NT2/D1 (cell line): ENCODE measurements around the gene CYP27C1.

Experiments used
- SUZ12 ChIP-seq: IDR thresholded peaks from 2 replicates; pipeline ENCODE4 v1.6.1; 2011; ENCODE audit not compliant: insufficient read length, insufficient read depth; ENCODE audit errors: extremely low read depth
- YY1 ChIP-seq: IDR thresholded peaks from 2 replicates; pipeline ENCODE4 v1.6.1; 2011; ENCODE audit not compliant: insufficient read length, insufficient read depth
- ZNF274 ChIP-seq: IDR thresholded peaks from 2 replicates; pipeline ENCODE4 v1.6.1; 2011; ENCODE audit warnings: mild to moderate bottlenecking, low read depth, low read length

DNA sequence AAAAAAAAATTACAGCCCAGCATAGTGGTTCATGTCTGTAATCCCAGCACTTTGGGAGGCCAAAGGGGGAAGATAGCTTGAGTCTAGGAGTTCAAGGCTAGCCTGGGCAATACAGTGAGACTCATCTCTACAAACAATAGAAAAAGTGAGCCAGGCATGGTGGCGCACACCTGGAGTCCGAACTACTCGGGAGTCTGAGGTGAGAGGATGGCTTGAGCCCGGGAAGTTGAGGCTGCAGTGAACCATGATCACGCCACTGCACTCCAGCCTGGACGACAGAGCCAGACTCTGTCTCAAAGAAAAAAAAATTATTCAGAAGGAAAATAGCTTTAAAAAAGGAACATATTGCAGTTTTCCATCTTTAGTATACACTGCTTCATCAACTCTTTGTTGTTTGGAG is 47.8 kb downstream of the CYP27C1 start:
- TF ChIP-seq YY1 = no peak
- no peak for TF ChIP-seq ZNF274
- TF ChIP-seq SUZ12 = no peak
